Ectodermal cell (in vitro differentiated cells): ENCODE results near the gene RSL1D1.
"Not testable (repeated sequence)": the region's sequence is repeated elsewhere in the genome, so short reads cannot be mapped to it uniquely, and the experiment has no call there.

Experiments
- H3K27ac ChIP-seq: 2 replicates; pipeline ENCODE4 v1.7.0; 2013; ENCODE audit warnings: mild to moderate bottlenecking, low read depth, low read length; ENCODE audit not compliant: insufficient read depth, poor library complexity, severe bottlenecking
- H3K27me3 ChIP-seq: 2 replicates; pipeline ENCODE4 v1.7.0; 2013; ENCODE audit warnings: mild to moderate bottlenecking, low read length; ENCODE audit not compliant: insufficient read depth, control insufficient read depth, poor library complexity, severe bottlenecking
- H3K36me3 ChIP-seq: one replicate; pipeline ENCODE4 v1.7.0; 2013; ENCODE audit warnings: low read length; ENCODE audit not compliant: control insufficient read depth, insufficient read depth
- H3K4me1 ChIP-seq: one replicate; pipeline ENCODE4 v1.7.0; 2013; ENCODE audit warnings: low read length; ENCODE audit not compliant: control insufficient read depth, insufficient read depth
- H3K4me3 ChIP-seq: 2 replicates; pipeline ENCODE4 v1.7.0; 2013; ENCODE audit warnings: low read depth, low read length, control low read depth; ENCODE audit not compliant: insufficient read depth
- H3K9me3 ChIP-seq: 2 replicates; pipeline ENCODE4 v1.7.0; 2013; ENCODE audit warnings: mild to moderate bottlenecking, low read length, moderate library complexity; ENCODE audit not compliant: control insufficient read depth
- WGBS, 2 experiments: methylation state at CpG; one replicate each; pipeline ENCODE4 v1.1.7; 2013; ENCODE audit warnings: missing lambda C conversion rate in 2 of 2; 5-methylcytosine and 5-hydroxymethylcytosine counted together

The RSL1D1 gene

GRCh38 chr16:11792410-11793241 lies 58.7 kb downstream of the RSL1D1 start:
- 96 to 97% methylated on average over 7 of the region's 7 CpGs for WGBS, 2 experiments
- no peaks in the 10 kb centered on the region for H3K36me3 ChIP-seq
- H3K4me3 ChIP-seq, result no peak overlapping the region
- peaks cover 10% of the 10 kb centered on the region for H3K4me1 ChIP-seq
- no peaks in the 10 kb centered on the region for H3K27me3 ChIP-seq
- H3K9me3 ChIP-seq, result no peaks in the 10 kb centered on the region
- no peak overlapping the region for H3K27ac ChIP-seq

- Histone ChIP-seq H3K9me3 (no peaks in the 10 kb centered on the region), H3K36me3 (no peaks in the 10 kb centered on the region), H3K4me1 (peaks cover 10% of the 10 kb centered on the region), H3K27ac (peak overlapping the region; percentile 47), H3K4me3 (no peak overlapping the region), H3K27me3 (no peaks in the 10 kb centered on the region)
- 78 to 82% methylated on average over 8 of the region's 8 CpGs for WGBS, 2 experiments
These were observed 60.1 kb downstream of the RSL1D1 start for GRCh38 chr16:11791144-11791828.

- Histone ChIP-seq H3K36me3 (no peaks in the 10 kb centered on the region), H3K9me3 (no peaks in the 10 kb centered on the region), H3K4me3 (no peak overlapping the region), H3K4me1 (peaks cover 10% of the 10 kb centered on the region), H3K27me3 (no peaks in the 10 kb centered on the region), H3K27ac (no peak overlapping the region)
- WGBS, 2 experiments, result 85 to 99% methylated on average over 1 to 3 of the region's 3 CpGs
These were observed 62.4 kb downstream of the RSL1D1 start for GRCh38 chr16:11788914-11789313.

- WGBS, 2 experiments, result 93 to 95% methylated on average over 12 to 13 of the region's 13 CpGs
- not testable (repeated sequence) for H3K9me3 ChIP-seq, H3K36me3 ChIP-seq, H3K4me1 ChIP-seq, H3K4me3 ChIP-seq, H3K27me3 ChIP-seq, H3K27ac ChIP-seq
These were observed 66.3 kb downstream of the RSL1D1 start for GRCh38 chr16:11784980-11785599.

- H3K27me3 ChIP-seq, H3K9me3 ChIP-seq, H3K4me3 ChIP-seq, H3K27ac ChIP-seq, H3K36me3 ChIP-seq, H3K4me1 ChIP-seq: not testable (repeated sequence)
- 91 to 94% methylated on average over 6 of the region's 6 CpGs for WGBS, 2 experiments
These were observed 67.0 kb downstream of the RSL1D1 start for GRCh38 chr16:11784381-11784780.

- H3K27me3 ChIP-seq, result no peaks in the 10 kb centered on the region
- H3K4me1 ChIP-seq, result no peaks in the 10 kb centered on the region
- no peak overlapping the region for H3K27ac ChIP-seq
- peaks cover 5% of the 10 kb centered on the region for H3K36me3 ChIP-seq
- no peak overlapping the region for H3K4me3 ChIP-seq
- H3K9me3 ChIP-seq, result no peaks in the 10 kb centered on the region
These were observed 67.3 kb downstream of the RSL1D1 start for GRCh38 chr16:11784038-11784369.
